ENCODE data around the gene JAZF1.

JAZF1 gene

GRCh38 chr7:28136420-28136819 lies 44.2 kb downstream of the JAZF1 start:
- no peak for DNase-seq (ENCODE audit: low read depth)

GRCh38 chr7:28135760-28136159 lies 44.8 kb downstream of the JAZF1 start:
- no peak for DNase-seq (ENCODE audit: low read depth)

DNA sequence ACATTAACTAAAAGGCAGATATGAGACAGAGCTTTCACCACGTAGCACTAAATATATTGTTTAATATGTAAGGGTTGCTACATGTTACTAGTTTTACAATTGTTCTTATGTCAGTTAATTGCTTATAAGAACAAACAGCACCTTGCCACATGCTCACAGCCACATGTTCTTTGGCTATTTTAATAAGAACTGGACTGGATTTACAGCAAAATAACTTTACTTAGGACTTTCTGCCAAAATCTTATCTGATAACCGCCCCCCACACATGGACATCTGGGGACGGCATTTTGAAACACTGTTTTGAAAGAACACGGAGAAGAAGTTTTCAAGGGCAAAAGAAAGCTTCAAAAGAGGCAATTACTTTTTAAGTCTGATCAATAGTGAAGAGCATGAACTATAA lies 45.3 kb downstream of the JAZF1 start:
- no peak for DNase-seq (ENCODE audit: low read depth)

- no peak for DNase-seq (ENCODE audit: low read depth)
These were observed 46.7 kb downstream of the JAZF1 start for GRCh38 chr7:28133872-28134271.

DNA sequence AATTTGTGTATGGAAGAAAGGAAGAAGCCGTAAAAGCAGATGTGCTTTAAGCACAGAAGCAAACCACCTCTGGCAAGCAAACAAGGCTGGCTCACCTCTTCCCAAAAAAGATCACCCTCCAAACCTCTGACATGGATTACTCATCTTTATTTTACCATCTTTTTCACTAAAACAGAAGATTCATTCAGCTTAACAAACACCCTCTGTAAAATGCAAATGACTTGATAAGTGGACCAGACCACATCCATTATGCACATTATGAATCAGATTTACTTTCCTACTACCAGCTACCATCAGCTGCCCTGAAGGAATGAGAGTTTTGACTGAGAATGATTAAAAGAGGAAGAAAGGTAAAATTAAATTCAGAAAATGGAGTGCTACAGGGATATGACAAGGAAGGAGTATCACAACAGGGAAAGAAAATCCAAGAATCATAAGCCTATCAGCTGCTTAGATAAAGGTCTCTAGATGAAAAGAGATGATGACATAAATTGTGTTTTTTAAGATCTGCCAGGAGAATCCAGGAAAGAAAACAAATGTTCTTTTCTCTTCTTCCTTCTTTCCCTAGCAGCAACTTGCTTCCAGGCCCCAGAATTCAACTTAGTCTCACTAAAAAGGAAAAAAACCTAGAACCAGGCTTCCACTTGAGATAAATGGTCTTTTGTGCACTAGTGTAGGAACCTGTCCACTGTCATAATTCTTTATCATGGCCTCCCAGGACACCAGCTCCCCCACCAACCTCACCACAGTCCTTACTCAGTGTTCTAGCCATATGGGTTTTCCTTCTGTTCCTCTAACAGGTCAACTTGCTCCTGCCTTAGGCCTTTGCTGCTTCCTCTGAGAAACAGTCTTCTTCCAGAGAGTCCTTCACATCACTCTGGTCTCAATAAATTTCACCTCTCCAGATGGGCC lies 47.4 kb downstream of the JAZF1 start:
- no peak for DNase-seq (ENCODE audit: low read depth)

DNA sequence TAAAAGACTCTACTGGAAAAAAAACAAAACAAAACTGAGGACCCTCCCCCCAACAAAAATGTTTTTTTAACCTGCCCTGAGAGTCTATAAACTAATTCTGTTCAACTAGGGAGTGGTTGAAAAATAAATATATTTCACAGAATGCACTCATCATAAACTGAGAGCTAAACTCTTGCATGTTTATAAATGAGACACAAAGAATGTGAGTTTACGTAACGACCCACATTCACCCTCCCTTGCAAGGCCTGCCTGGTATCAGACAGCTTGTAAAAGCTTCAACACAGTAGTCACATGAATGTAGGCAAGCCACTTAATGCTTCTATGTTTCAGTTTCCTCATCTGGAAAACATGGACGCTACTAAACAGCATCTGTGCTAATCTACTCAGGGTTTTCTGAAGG lies 50.3 kb downstream of the JAZF1 start:
- no peak for DNase-seq (ENCODE audit: low read depth)

GRCh38 chr7:28128608-28129007 lies 52.0 kb downstream of the JAZF1 start:
- no peak for DNase-seq (ENCODE audit: low read depth)

DNA sequence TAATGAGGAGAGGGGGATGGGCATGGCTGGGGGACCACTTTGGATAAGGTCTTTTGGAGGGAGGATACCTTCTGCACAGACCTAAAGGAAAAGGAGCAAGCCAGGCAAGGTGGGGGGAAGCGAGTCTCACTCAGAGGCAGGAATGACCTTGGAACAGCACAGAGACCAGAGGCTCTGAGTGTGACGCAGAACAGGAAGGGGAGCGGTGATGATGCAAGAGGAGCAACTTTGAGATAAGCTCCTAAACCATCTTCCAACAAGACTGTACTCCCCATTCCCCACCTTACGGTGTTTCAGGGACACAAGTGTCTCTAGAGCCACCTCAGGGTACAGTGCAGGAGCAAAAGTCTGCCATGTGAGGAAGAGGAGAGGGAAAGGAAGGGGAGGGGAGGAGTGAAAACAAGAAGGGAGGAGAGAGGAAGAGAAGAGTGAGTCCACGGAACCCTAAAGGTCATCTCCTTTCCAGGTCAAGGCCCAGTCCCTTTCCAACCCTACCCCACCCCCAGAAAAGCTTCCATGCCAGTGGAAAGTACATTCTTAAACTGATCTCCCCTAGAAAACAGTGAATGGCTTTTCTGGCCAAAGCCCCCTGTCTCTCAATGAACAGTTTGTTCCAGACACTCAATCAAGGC lies 54.1 kb downstream of the JAZF1 start:
- no peak for DNase-seq (ENCODE audit: low read depth)

- DNase-seq (ENCODE audit: low read depth): no peak
These were observed 54.9 kb downstream of the JAZF1 start for GRCh38 chr7:28125431-28126409.

- no peak for DNase-seq (ENCODE audit: low read depth)
These were observed 56.2 kb downstream of the JAZF1 start for GRCh38 chr7:28124413-28124812.

- DNase-seq (ENCODE audit: low read depth): no peak
These were observed 56.8 kb downstream of the JAZF1 start for GRCh38 chr7:28123752-28124151.

GRCh38 chr7:28121496-28121895 lies 59.1 kb downstream of the JAZF1 start:
- DNase-seq (ENCODE audit: low read depth): no peak

GRCh38 chr7:28116041-28116440 lies 64.6 kb downstream of the JAZF1 start:
- DNase-seq (ENCODE audit: low read depth): no peak

DNA sequence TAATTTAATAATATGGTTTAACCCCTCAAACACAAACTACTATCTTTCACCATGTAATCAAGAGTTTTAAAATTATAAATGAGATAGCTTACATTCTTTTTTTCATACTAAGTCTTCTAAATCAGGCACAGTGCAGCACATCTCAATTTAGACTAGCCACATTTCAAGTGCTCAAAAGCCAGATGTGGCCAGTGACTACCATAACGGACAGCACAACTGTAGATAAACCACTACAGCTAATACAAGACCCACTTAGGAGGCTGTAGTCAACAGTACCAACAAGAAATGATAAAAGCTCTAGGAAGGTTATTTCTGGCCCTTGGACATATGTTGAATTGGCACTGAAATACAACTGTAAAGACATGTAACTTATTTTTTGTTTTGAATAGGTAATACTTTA lies 65.3 kb downstream of the JAZF1 start:
- DNase-seq (ENCODE audit: low read depth): no peak

GRCh38 chr7:28114056-28114455 lies 66.5 kb downstream of the JAZF1 start:
- DNase-seq (ENCODE audit: low read depth): no peak

DNA sequence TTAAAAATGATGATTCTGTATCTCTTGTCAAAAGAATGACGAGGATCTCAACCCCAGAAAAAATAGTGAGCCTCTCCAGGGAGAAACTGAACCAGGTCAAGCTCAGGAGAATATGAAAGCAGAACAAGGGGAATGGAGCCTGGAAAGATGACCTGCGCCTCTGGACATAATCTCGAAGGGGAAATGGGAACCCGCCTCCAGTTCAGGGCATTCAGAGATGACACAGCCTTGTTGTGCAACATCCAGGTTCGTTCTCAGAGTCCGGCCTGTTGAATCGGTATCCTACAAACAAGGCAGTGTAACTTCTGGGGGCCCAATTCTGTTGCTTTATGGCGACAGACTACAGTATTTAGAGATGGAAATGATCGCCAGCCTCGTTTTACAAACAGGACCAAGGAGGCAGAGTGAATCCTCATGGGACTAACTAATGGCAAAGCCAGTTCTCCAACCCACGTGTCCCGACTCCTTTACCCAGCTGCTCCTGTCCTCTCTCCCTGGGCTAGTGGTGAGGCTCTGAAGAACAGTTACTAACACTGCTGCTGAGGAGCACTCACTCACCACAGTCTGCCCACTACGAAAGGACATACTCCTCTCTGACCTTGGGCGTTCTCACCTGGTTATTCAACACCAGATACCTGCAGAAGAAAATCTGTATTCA lies 67.6 kb downstream of the JAZF1 start:
- DNase-seq (ENCODE audit: low read depth): no peak

GRCh38 chr7:28112467-28112866 lies 68.1 kb downstream of the JAZF1 start:
- DNase-seq (ENCODE audit: low read depth): no peak

- no peak for DNase-seq (ENCODE audit: low read depth)
These were observed 68.6 kb downstream of the JAZF1 start for GRCh38 chr7:28112012-28112411.

DNA sequence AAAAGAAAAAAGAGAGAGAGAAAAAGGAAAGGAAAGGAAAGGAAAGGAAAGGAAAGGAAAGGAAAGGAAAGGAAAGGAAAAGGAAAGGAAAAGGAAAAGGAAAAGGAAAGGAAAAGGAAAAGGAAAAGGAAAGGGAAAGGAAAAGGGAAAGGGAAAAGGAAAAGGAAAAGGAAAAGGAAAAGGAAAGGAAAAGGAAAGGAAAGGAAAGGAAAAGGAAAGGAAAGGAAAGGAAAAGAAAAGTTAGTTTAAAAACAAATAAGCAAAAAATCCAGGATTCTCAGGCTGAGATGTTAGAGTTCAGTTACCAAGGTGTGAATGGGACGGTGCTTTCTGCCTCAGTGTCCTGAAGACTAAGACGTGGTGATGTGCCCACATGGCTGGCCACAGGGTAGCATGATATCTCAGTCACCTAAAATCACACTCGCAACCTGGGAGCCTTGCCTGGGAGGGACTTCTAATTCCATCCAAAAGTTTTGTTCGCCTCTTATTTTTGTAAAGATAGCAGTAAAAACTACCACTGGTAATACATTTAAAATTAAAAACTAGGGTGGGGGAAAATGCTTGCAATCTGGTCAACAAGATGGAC lies 70.1 kb downstream of the JAZF1 start:
- no peak for DNase-seq (ENCODE audit: low read depth)

DNA sequence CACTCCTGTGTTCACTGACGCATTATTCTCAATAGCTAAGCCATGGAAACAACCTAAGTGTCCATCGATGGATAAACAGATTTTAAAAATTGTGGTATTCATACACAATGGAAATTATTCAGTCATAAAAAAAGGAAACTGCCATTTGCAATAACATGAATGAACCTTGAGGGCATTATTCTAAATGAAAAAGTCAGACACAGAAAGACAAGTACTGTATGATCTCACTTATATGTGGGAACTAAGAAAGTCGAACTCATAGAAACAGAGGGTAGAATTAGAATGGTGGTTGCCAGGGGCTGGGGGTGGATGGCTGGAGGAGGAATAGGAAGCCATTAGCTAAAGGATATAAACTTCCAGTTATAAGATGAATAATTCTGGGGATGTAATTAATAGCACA lies 71.8 kb downstream of the JAZF1 start:
- DNase-seq (ENCODE audit: low read depth): no peak

DNA sequence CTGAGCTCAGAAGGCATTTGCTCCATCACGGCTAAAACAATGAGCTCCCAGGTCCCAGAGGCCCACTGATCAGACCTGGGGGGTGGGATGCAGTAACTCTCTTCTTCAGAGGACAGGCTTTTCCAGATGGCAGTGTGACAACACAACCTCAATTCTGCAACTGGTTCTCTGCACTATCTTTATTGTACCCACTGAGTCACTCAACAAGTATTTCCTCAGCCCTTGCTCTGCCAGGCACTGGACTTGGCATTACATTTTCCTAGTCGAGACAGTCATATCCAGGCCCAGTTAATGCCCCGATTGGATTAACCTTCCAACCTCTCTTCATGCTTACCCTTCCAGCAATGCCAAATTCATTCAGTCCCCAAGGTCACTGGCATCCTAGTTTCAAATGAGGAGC lies 72.6 kb downstream of the JAZF1 start:
- no peak for DNase-seq (ENCODE audit: low read depth)

Measured in stimulated activated CD8-positive, alpha-beta memory T cell treated with anti-CD3 and anti-CD28 coated beads, Interleukin-12 subunit alpha, Interleukin-12 subunit beta, amount 100 ng/mL, for 1 hour (primary cell).